NCI-H524 treated with DMSO at 0.1 percent for 48 hours (cell line): ENCODE data around the gene STRN4.
"Not testable (repeated sequence)": the region's sequence is repeated elsewhere in the genome, so short reads cannot be mapped to it uniquely, and the experiment has no call there.

Source experiments
- DNase-seq: peaks from one replicate; lab custom pipeline; 2025; lab: John Stamatoyannopoulos, UW

The STRN4 gene

GRCh38 chr19:46746281-46747057 lies at the start of gene STRN4:
Gene STRN4, minus strand, starts transcription at chr19:46746450. Its CDS starts 20 bp downstream, at chr19:46746430.
- no peak for DNase-seq

- DNase-seq: no peak
Measured at GRCh38 chr19:46791944-46792343, 45.7 kb upstream of the STRN4 start.

GRCh38 chr19:46789371-46789770 lies 43.1 kb upstream of the STRN4 start:
- DNase-seq: no peak

- no peak for DNase-seq
Measured at GRCh38 chr19:46788968-46789338, 42.7 kb upstream of the STRN4 start.

GRCh38 chr19:46788262-46788967 lies 42.2 kb upstream of the STRN4 start, which contains the start of gene SLC1A5:
Gene SLC1A5, minus strand, starts transcription at chr19:46788594. Its CDS starts 629 bp downstream, at chr19:46787965.
- DNase-seq: peak; percentile 76

- no peak for DNase-seq
Measured at GRCh38 chr19:46787331-46788261, 41.3 kb upstream of the STRN4 start.

GRCh38 chr19:46787040-46787330 lies 40.7 kb upstream of the STRN4 start:
- no peak for DNase-seq

GRCh38 chr19:46786236-46787039 lies 40.2 kb upstream of the STRN4 start:
- no peak for DNase-seq

- no peak for DNase-seq
Measured at GRCh38 chr19:46785980-46786235, 39.7 kb upstream of the STRN4 start.

GRCh38 chr19:46785054-46785979 lies 39.1 kb upstream of the STRN4 start:
- no peak for DNase-seq

- DNase-seq: no peak
Measured at GRCh38 chr19:46784262-46785053, 38.2 kb upstream of the STRN4 start.

GRCh38 chr19:46783670-46784069 lies 37.4 kb upstream of the STRN4 start:
- no peak for DNase-seq

- no peak for DNase-seq
Measured at GRCh38 chr19:46782355-46783019, 36.2 kb upstream of the STRN4 start.

GRCh38 chr19:46777956-46778645 lies 31.9 kb upstream of the STRN4 start:
- not testable (repeated sequence) for DNase-seq

- no peak for DNase-seq
Measured at GRCh38 chr19:46776927-46777911, 31.0 kb upstream of the STRN4 start.

- DNase-seq: no peak
Measured at GRCh38 chr19:46775642-46776258, 29.5 kb upstream of the STRN4 start.

- DNase-seq: no peak
Measured at GRCh38 chr19:46773018-46773399, 26.8 kb upstream of the STRN4 start.
